ENCODE data around the gene VPS41.
"Not testable (repeated sequence)": the region's sequence is repeated elsewhere in the genome, so short reads cannot be mapped to it uniquely, and the experiment has no call there.

The VPS41 gene

DNA sequence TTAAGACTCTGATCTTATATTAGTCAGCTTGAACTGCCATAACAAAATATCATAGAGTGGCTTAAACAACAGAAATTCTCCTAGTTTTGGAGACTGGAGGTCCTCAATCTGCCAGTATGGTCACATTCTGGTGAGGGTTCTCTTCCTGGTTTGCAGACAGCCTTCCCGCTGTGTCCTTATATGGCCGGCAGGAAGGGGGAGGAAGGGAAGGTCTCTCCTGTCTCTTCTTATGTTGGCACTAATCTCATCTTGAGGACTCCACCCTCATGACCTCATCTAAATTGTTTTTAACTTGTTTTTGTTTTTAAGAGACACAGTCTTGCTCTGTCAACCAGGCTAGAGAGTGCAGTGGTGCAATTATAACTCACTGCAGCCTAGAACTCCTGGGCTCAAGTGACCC lies 53.1 kb downstream of the VPS41 start:
- DNase-seq (ENCODE audit: low read depth in 1 of 2, low spot score in 1 of 2): no peak

DNA sequence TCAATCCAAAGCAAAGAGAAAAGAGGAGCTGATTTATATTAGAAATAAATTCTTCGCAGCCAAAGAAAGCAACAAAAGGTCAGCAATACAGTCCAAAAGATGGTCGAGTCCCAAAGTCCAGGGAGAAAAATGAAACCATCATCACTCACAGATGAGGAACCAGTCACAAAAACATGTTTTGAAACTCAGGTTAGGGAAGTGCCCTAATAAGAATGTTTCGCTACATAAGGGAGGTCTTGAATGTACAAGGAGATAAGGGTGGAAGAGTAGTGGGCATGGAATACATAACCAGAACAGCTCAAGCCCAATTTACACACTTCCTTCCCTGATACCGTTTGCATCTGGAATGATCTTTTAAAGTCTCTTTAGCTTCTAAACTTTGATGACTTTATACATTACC lies 53.6 kb downstream of the VPS41 start:
- DNase-seq (ENCODE audit: low read depth in 1 of 2, low spot score in 1 of 2): no peak

DNA sequence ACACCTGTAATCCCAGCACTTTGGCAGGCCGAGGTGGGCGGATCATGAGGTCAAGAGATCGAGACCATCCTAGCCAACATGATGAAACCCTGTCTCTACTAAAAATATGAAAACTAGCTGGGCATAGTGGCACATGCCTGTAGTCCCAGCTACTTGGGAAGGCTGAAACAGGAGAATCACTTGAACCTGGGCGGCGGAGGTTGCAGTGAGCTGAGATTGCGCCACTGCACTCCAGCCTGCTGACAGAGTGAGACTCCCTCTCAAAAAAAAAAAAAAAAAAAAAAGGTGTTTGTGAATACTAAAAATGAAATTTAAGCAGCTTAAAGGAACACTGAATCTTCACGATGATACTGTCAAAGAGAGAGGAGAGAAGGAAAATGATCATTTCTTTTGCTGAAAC lies 54.0 kb downstream of the VPS41 start:
- not testable (repeated sequence) for DNase-seq (ENCODE audit: low read depth in 1 of 2, low spot score in 1 of 2)

DNA sequence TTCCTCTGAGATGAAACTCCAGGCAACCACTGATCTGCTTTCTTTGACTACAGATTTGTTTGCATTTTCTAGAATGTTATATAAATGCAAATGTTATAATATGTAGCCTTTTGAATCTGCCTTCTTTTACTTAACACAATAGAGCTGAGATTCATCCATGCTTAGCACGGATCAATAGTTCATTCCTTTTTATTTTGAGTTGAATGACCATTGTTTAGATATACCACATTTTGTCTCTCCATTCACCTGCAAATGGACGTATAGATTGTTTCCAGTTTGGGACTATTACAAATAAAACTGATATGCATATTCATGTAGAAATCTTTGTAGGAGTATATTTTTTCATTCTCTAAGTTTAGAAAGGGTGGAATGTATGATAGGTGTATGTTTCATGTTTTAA lies 57.7 kb downstream of the VPS41 start:
- no peak for DNase-seq (ENCODE audit: low read depth in 1 of 2, low spot score in 1 of 2)

DNA sequence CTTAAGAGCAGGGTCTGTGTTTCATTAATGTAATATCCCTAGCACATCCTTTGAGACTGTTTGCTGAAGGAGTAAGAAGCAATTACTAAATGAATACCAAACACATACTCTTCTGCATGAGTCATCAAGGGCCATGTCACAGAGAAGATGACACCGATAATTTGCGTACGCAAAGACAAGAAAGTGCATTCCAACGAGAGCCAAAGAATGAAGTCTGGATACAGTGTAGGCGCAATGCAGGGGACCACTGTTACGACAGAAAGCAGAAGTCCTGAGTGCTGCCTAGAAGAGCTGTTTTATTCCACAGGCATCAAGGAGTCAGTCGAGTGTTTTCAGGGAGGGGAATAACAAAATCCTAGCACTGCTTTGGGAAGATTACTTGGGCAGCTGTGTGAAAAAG lies 62.7 kb downstream of the VPS41 start:
- DNase-seq (ENCODE audit: low read depth in 1 of 2, low spot score in 1 of 2): no peak

DNA sequence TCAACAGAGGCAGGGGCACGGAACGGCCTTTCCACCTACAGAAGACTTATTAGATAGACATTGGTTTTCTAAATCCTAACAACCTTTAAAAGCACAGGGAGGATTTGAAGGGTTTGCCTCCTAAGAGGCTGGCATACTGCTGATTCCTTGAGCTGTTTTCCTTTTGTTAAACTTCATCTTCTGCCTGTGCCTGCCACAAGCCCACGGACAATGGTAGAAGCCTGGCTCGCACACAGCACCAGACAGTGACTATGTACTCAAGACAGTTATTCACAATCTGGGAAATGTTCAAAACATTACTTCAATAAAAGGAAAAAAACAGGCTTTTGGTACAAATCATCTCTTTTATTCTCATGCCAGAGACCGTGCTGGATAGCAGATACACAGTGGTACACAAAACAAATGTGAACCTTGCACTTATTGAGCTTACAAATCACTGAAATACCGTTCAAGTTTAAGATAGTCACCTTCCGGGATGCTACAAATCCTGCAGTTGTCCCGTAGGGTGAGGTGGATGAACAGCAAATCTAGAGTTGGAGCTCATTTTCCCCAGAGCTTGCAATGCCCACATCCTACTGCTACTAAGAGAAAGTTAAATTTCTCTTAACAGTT lies 63.9 kb downstream of the VPS41 start:
- no peak for DNase-seq (ENCODE audit: low read depth in 1 of 2, low spot score in 1 of 2)

DNA sequence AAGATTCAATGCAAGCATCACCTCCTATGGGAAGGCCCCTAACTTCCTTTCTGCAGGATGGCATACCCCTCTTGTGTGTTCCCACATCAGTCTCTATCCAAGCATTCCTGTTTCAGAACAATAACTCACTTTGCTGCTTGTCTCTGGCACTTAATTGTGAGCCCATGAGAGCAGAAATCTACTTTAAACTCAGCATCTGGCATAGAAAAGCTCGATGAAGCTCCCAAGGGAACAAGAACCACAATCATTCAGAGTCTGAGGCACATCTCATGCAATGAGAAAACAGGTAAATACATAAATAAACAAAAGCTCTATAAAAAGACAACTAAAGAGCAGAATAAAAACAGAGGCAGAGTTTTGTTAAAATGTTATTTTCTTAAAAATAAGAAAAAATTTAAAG lies 66.2 kb downstream of the VPS41 start:
- no peak for DNase-seq (ENCODE audit: low read depth in 1 of 2, low spot score in 1 of 2)

DNA sequence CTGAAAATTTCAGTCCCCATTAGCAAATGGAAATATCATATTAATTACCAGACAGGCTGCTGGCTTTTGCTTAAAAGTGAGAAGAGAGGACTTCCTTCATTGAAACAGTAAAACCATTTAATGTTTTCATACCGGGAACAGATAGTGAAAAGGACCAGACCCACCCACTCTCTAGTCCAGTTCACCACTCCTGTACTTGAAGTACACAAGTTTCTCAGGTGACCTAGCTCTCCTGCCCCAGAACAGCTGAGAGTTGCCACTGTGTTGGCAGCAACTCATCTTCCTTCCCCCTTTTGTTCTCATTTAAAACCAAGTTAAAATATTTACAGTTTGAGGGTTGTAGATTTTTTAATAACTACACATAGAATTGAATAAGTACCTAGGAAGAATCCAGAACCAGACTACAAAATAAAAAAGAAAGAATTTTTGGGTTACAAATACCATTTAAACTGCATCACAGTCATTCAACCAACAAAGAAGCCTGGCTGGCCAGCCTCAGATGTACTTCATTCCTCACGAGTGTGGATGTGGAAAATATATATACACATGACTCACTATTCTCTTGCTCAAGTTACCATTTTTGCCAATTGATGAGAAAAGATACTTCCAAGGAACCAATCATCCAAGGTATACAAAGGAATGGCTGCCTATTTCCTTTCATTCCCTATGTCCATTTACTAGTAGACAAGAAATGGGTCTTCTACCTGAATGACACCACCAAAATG lies 68.1 kb downstream of the VPS41 start:
- DNase-seq (ENCODE audit: low read depth in 1 of 2, low spot score in 1 of 2): no peak

DNA sequence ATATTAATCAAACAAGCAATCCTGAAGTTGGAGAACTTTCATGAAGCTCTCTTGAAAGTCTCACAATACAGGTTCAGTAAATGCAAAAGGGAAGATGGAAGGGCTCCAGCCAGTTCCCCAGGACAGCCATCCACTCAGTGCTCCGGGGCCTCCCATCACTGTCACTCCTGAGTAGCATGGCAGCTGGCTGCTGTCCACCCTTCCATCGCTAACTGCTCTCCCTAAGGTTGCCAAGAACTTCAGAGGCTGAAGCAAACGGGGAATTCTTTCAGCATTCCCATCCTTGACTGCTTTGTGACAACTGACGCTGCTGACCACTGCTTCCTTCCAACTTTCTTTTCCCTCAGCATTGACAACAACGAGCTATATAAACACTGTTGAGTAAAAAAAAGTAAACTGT lies 69.1 kb downstream of the VPS41 start:
- no peak for DNase-seq (ENCODE audit: low read depth in 1 of 2, low spot score in 1 of 2)

DNA sequence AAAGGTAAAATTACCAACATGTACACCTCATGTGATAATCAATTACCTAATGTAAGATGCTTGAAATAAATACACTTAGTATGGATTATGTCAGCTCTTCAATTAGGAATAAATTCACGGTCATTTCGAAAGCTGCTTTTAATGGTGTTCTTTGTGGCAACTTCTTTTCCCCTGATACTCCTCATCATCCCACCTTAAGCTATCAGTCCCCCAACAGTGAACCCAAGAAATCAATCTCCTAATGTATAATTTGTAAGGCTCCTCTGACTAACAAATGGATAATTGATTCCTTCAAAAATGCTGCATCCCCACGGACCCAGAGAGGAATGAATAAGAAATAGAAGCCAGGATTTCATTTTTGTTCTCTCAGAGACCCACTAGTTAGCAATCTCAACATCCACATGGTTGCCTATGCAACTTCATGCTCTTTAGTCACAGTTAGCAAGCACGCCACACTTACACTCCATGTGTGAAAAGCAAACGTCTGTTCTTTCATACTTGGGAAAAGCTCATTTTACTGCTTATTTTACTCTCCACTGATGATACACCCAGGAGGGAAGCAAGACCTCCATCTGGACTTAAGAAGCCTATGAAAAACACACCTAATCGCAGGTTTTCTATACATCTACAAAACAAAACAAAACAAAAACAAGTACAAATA lies 70.1 kb downstream of the VPS41 start:
- DNase-seq (ENCODE audit: low read depth in 1 of 2, low spot score in 1 of 2): no peak

DNA sequence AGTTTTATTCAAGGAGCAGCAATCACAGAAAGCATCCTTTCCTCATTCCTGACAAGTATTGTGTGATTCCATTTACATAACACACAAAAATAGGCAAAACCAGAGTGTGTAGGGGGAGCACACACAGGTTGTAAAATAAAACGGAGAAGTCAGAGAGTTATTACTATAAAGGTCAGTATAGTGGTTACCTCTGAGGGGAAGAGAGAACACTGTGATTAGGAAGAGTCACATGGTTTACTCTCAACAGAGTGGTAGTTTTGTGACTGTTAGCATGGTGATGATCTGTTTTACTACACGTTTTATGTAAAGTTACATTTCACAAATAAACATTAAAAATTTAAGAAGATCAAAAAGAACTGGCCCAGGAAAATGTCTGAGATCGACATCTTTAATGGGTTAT lies 74.6 kb downstream of the VPS41 start:
- DNase-seq (ENCODE audit: low read depth in 1 of 2, low spot score in 1 of 2): no peak

DNA sequence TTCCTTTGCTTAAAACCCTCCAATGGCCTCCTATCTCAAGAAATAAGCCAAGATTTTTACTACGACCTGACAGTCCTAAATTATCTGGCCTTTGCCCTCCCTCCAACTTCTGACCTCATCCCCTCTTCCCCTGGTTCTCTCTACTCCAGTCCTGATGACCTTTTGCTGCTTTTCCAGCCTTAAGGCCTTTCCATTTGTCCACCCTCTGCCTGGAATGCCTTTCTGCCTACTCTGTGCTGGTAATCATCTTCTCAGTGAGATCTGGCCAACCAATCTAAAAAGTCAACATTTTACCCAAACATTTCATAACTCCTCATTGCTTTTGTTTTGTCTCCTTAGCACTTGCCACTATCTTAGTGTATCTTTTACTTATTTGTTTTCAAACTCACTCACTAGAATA lies 75.7 kb downstream of the VPS41 start:
- DNase-seq (ENCODE audit: low read depth in 1 of 2, low spot score in 1 of 2): no peak

DNA sequence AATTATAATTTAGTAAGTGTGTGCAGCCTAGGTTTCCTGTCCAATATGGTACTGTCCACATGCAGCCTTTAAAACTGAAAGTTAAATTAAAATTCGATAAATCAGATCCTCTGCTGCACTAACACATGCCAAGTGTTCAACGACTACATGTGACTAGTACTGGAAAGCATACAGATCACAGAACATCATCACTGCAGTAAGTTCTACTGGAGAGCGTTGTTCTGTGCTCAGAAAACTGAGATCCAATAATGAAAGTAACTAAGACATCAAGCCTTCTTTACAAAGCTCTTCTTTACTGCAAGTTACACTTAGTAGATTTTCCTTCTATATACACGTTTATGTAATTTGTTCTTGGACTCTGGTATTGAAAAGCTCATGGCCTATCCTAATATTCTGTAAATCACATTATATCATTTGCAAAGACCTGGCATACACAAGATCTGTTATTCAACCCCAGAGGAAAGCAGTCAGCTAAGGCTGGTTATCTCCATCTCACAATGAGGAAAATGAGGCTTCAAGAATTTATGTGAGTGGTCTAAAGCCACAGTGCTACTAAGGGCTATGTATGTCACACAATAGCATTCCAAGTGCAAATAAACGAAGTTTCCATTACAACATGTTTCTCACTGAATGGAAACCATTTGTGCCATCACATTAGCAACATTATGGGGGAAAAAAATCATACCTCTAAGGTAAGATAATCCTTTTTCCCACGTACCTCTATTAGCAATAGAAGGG lies 77.6 kb downstream of the VPS41 start:
- DNase-seq (ENCODE audit: low read depth in 1 of 2, low spot score in 1 of 2): no peak

DNA sequence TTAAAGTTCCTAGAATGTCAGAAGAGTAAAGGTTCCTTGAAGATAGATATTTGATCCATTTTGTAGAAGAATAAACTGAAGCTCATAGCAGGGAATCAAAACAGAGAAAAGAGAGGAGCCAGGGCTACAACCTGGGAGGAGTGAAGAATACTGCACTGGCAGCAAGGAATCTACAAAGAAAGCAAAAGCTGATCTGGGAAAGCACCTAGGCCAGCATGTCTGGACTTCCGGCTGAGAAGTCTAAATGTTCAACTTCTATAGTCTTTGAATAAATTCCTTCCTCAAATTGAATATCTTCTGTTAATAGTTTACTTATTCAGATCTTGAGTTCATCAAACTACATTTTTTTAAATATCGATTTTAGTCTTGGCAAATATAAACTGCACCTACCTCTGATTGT lies 78.2 kb downstream of the VPS41 start:
- no peak for DNase-seq (ENCODE audit: low read depth in 1 of 2, low spot score in 1 of 2)

DNA sequence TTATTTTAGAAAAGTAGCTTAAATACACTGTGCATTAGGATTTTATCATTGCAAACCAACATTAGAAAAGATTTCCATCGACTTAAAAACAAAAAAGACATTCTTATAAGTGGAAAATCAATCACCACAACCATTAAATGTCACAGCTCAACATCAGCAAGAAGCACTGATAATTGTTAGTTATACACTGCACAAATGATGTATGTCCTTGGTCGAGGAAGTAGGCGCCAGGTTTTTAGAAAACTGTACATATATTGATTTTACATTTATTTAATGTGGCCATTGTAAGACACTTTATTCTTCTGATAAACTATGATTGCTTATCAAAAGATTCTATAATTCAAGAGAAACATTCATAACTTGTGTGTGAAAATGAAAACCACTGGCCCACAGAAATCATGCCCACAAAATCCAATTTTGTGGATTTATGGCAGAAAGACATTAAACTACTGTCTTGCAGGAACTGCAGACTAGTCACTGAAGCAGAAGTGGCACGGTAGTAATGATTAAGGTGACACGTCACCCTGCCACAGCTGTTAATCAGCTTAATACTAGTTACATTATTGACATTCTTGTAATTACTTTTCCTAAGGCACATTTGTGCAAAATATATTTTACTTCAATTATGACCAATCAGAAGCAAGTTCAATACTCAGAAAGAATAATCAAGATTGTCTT lies 79.4 kb downstream of the VPS41 start:
- DNase-seq (ENCODE audit: low read depth in 1 of 2, low spot score in 1 of 2): no peak

DNA sequence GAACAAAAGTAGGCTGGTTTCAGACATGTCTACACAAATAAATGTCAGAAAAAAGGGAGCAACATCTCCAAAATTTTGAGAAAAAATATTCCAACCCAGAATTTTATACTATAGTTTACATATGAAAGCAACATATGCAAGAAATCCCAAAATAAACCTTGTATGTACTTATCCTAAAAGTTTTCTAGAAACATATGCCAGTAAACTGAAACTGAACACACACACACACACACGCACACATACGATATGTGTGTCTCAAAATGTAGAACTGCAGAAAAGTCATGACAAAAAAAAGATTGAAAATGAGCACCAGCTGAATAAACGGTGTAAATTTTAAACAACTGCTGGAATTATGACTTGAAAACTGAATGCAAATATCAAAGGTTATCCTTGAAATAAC lies 81.0 kb downstream of the VPS41 start:
- DNase-seq (ENCODE audit: low read depth in 1 of 2, low spot score in 1 of 2): no peak

DNA sequence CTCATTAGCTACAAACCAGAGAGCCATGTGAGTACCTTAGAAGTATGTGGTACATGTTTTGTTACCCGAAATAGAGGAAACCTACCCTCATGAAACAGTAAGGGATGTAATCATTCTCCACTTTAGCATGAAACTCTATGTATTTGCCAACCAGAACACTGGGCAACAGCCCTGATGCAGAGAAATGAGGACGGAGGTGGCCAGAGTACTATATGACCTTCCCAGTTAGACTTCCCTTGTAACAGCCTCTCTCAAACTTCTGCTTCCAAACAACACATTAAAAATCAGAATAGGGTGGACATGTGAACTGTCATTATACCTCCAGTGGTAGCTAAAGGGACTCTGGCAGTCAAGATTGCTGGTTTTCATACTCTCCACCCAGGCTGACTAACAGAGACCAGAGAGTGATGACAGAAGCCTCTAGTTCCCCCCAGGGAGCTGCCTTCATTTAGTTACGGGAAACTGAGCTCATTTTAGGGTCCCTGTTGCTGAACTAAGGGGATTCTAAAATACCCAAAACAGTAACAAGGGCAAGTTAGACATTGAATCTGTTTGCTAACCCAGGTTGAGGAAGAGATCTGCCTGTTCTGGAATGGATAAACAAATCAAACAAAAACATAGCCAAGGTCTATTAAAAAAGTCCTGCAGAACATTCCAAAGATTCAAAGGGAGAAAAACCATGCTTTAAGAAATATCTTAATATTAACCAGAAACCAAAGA lies 83.1 kb downstream of the VPS41 start:
- no peak for DNase-seq (ENCODE audit: low read depth in 1 of 2, low spot score in 1 of 2)

DNA sequence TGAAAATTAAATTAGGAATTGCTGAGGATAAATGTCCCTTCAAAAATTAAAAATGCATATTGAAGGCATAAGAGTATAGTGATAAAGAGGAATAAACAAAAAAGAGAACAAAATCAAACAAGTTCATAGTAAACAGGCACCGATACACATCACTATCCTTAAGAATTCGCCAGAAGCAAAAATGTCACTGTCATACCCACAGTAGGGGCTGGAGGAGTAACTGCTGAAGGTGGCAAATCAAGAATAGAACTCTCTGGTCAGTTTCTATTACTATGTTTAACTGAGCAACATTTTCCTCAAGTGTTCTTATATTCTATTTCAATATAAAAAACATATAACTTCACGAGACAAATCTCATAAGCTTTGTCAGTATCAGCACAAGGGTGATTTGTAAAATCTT lies 84.0 kb downstream of the VPS41 start:
- DNase-seq (ENCODE audit: low read depth in 1 of 2, low spot score in 1 of 2): no peak

DNA sequence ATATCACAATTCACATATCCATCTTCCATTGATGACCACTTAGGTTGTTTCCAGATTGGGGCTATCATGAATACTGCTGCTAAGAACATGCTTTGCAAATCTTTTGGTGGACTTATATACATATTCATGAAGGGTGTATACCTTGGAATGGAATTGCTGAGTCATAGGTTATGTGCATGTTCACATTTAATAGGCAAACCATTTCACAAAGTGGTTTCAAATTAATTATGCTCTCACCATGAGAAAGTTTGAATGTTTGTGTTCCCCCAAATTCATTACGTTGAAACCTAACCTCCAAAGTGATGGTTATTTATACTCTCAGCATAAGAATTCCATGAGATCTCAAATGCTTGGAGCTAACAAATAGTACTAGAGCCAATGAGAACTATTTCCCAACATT lies 86.4 kb downstream of the VPS41 start:
- DNase-seq (ENCODE audit: low read depth in 1 of 2, low spot score in 1 of 2): no peak

DNA sequence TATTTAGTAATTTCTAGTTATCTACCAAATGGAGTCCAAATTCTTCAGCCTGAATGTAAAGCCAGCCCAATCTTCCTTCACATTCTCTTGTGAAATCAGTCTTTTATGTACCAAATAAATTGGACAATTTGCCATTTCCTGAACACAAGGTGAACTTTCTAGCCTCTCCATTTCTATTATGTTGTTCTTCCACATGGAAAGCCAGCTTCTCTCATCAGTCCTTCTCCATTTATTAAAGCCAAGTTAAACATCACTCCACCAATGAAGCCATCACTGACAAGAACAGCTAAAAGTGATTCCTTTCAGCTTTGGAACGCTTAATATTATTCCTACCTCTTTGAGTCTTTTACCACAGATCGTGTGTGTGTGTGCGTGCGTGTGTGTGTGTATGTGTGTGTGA lies 88.4 kb downstream of the VPS41 start:
- DNase-seq (ENCODE audit: low read depth in 1 of 2, low spot score in 1 of 2): no peak

DNA sequence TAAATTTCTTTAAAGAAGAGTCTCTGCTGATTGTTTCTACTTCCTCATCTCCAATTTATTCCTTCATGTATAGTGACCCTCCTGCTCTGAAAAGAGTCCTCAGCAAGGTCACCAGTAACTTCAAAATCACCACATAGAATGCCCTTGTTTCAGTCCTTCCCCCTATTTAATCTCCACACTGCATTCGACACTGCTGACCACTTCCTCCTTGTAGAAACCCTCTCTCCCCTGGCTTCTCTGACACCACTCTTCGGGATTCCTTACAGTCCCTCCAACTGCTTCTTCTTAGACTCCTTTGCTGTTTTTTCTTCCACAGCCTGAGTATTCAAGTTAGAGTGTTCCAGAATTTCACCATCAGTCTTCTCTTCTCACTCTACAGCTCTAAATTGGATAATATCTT lies 89.5 kb downstream of the VPS41 start:
- no peak for DNase-seq (ENCODE audit: low read depth in 1 of 2, low spot score in 1 of 2)

Data from stimulated activated CD4-positive, alpha-beta T cell treated with anti-CD3 and anti-CD28 coated beads, Interleukin-15, amount 100 ng/mL, for 1 hour (primary cell).